ACC112 (cell line): ENCODE results near the gene FAM20B.

Experiments used
- H2AFZ ChIP-seq: fragments of 200-600 bp; sonication (generic); one replicate; pipeline ENCODE4 v1.6.0; 2017; ENCODE audit warnings: antibody characterized with exemption, low read length; ENCODE audit not compliant: unreplicated experiment
- H3K27ac ChIP-seq: fragments of 200-600 bp; sonication (generic); 2 replicates; pipeline ENCODE4 v1.5.1; 2014; ENCODE audit warnings: low read depth, mild to moderate bottlenecking, antibody characterized with exemption, low read length, moderate library complexity
- H3K27me3 ChIP-seq: fragments of 200-600 bp; sonication (generic); 2 replicates; pipeline ENCODE4 v1.6.1; 2014; ENCODE audit warnings: mild to moderate bottlenecking, antibody characterized with exemption, low read length, moderate library complexity, mixed read lengths; ENCODE audit not compliant: insufficient read depth
- H3K36me3 ChIP-seq: fragments of 200-600 bp; sonication (generic); 2 replicates; pipeline ENCODE4 v1.6.1; 2016; ENCODE audit warnings: mild to moderate bottlenecking, antibody characterized with exemption, low read length, moderate library complexity, mixed read lengths; ENCODE audit not compliant: insufficient read depth
- H3K4me1 ChIP-seq: fragments of 200-600 bp; sonication (generic); one replicate; pipeline ENCODE4 v1.6.1; 2016; ENCODE audit warnings: low read length, mixed read lengths; ENCODE audit not compliant: insufficient read depth, unreplicated experiment, control insufficient read depth
- H3K4me3 ChIP-seq: fragments of 200-600 bp; sonication (generic); 2 replicates; pipeline ENCODE4 v1.5.1; 2014; ENCODE audit warnings: mild to moderate bottlenecking, low read depth, low read length
- H3K79me2 ChIP-seq: fragments of 200-600 bp; sonication (generic); one replicate; pipeline ENCODE4 v1.6.0; 2016; ENCODE audit warnings: low read length; ENCODE audit not compliant: control insufficient read depth, unreplicated experiment, insufficient read depth

Gene FAM20B

GRCh38 chr1:179108644-179109043 is 83.0 kb downstream of the FAM20B start:
- Histone ChIP-seq H3K4me1 (no peaks in the 10 kb centered on the region), H3K27me3 (no peaks in the 10 kb centered on the region), H3K27ac (no peak overlapping the region), H2AFZ (no peak overlapping the region), H3K79me2 (peaks cover 5% of the 10 kb centered on the region), H3K36me3 (peaks cover 28% of the 10 kb centered on the region), H3K4me3 (no peak overlapping the region)

GRCh38 chr1:179115181-179115580 is 89.5 kb downstream of the FAM20B start:
- Histone ChIP-seq H2AFZ (no peak overlapping the region), H3K4me3 (no peak overlapping the region), H3K27ac (no peak overlapping the region), H3K27me3 (no peaks in the 10 kb centered on the region), H3K79me2 (peaks cover 20% of the 10 kb centered on the region), H3K4me1 (no peaks in the 10 kb centered on the region), H3K36me3 (peaks cover 53% of the 10 kb centered on the region)

- no peak overlapping the region for H3K27ac ChIP-seq
- peaks cover 6% of the 10 kb centered on the region for H3K4me1 ChIP-seq
- H3K79me2 ChIP-seq: peaks cover 41% of the 10 kb centered on the region
- H3K36me3 ChIP-seq: peaks cover 54% of the 10 kb centered on the region
- no peak overlapping the region for H3K4me3 ChIP-seq
- H2AFZ ChIP-seq: no peak overlapping the region
- H3K27me3 ChIP-seq: no peaks in the 10 kb centered on the region
Measured at GRCh38 chr1:179119513-179119912, 93.8 kb downstream of the FAM20B start.

GRCh38 chr1:179120736-179121135 is 95.0 kb downstream of the FAM20B start:
- Histone ChIP-seq H3K27ac (no peak overlapping the region), H2AFZ (no peak overlapping the region), H3K4me3 (no peak overlapping the region), H3K79me2 (peaks cover 47% of the 10 kb centered on the region), H3K4me1 (peaks cover 18% of the 10 kb centered on the region), H3K36me3 (peaks cover 47% of the 10 kb centered on the region), H3K27me3 (no peaks in the 10 kb centered on the region)

- H3K27me3 ChIP-seq: no peaks in the 10 kb centered on the region
- peaks cover 52% of the 10 kb centered on the region for H3K79me2 ChIP-seq
- no peak overlapping the region for H3K4me3 ChIP-seq
- peaks cover 49% of the 10 kb centered on the region for H3K36me3 ChIP-seq
- H3K27ac ChIP-seq: no peak overlapping the region
- peaks cover 23% of the 10 kb centered on the region for H3K4me1 ChIP-seq
- no peak overlapping the region for H2AFZ ChIP-seq
Measured at GRCh38 chr1:179121159-179121938, 95.7 kb downstream of the FAM20B start.

- H3K79me2 ChIP-seq: peaks cover 65% of the 10 kb centered on the region
- no peaks in the 10 kb centered on the region for H3K27me3 ChIP-seq
- H3K36me3 ChIP-seq: peaks cover 32% of the 10 kb centered on the region
- H3K4me3 ChIP-seq: no peak overlapping the region
- no peak overlapping the region for H2AFZ ChIP-seq
- H3K4me1 ChIP-seq: peaks cover 55% of the 10 kb centered on the region
- H3K27ac ChIP-seq: peak overlapping the region; percentile 71
Measured at GRCh38 chr1:179124873-179125272, 99.2 kb downstream of the FAM20B start.
